Dendritic cell treated with granulocyte-macrophage colony-stimulating factor and Interleukin-4, amounts not matched to agents 40 ng/mL and 50 ng/mL, for 4 days (primary cell): ENCODE data around the gene CCDC148.
"Not testable (repeated sequence)": the region's sequence is repeated elsewhere in the genome, so short reads cannot be mapped to it uniquely, and the experiment has no call there.

Source experiments
- H3K27ac Mint-ChIP-seq: one replicate; pipeline ENCODE4 v1.8.0; 2022; ENCODE audit warnings: mild to moderate bottlenecking, mixed read lengths
- H3K27me3 Mint-ChIP-seq: one replicate; pipeline ENCODE4 v1.8.0; 2022; ENCODE audit warnings: mild to moderate bottlenecking, mixed read lengths
- H3K36me3 Mint-ChIP-seq: one replicate; pipeline ENCODE4 v1.8.0; 2022; ENCODE audit warnings: low read depth, mixed read lengths
- H3K4me1 Mint-ChIP-seq: one replicate; pipeline ENCODE4 v1.8.0; 2022; ENCODE audit warnings: low read depth, mixed read lengths
- H3K4me3 Mint-ChIP-seq: one replicate; pipeline ENCODE4 v1.8.0; 2022; ENCODE audit warnings: mild to moderate bottlenecking, moderate library complexity, mixed read lengths
- H3K9me3 Mint-ChIP-seq: one replicate; pipeline ENCODE4 v1.8.0; 2022; ENCODE audit warnings: mixed read lengths
- intact Hi-C: fragments of 100-400 bp; cut with micrococcal nuclease; formaldehyde crosslinking; loops from one replicate; pipeline ENCODE4 v1.15.0; 2022

The CCDC148 gene

DNA sequence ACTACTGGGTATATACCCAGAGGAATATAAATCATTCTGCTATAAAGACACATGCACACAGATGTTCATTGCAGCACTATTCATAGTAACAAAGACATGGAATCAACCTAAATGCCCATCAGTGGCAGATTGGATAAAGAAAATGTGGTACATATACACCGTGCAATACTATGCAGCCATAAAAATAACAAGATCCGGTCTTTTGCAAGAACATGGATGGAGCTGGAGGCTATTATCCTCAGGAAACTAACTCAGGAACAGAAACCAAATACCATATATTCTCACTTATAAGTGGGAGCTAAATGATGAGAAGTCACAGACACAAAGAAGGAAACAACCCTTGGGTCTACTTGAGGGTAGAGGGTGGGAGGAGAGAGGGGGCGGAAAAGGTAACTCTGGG is 16.7 kb upstream of the CCDC148 start:
- H3K4me3 Mint-ChIP-seq, H3K36me3 Mint-ChIP-seq, H3K27ac Mint-ChIP-seq, H3K4me1 Mint-ChIP-seq, intact Hi-C loops, H3K27me3 Mint-ChIP-seq, H3K9me3 Mint-ChIP-seq: not testable (repeated sequence)

DNA sequence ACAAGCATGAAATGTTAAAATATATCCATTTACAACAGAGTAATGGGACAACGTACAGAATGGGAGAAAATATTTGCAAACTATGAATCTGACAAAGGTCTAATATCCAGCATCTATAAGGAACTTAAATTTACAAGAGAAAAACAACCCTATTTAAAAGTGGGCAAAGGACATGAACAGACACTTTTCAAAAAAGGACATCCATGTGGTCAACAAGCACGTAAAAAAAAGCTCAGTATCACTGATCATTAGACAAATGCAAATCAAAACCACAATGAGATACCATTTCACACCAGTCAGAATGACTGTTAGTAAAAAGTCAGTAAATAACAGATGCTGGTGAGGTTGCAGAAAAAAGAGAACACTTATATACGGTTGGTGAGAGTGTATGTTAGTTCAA is 16.3 kb upstream of the CCDC148 start:
- H3K4me3 Mint-ChIP-seq, H3K4me1 Mint-ChIP-seq, H3K27ac Mint-ChIP-seq, intact Hi-C loops, H3K27me3 Mint-ChIP-seq, H3K9me3 Mint-ChIP-seq, H3K36me3 Mint-ChIP-seq: not testable (repeated sequence)

DNA sequence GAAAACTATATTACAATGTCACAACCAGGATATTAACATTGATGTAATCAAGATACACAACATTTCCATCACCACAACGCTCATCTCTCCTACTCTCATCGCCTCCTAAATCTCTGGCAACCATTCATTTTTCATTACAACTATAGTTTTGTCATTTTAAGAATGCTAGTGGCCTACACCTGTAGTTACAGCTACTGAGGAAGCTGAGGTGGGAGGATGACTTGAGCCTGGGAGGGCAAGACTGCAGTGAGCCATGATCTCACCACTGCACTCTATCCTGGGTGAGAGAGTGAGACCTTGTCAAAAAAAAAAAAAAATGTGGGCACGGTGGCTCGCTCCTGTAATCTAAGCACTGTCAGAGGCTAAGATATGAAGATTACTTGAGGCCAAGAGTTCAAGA is 10.7 kb upstream of the CCDC148 start:
- intact Hi-C loops: no loop called here
- H3K27me3 Mint-ChIP-seq: no peaks in the 10 kb centered on the region
- H3K4me1 Mint-ChIP-seq: no peaks in the 10 kb centered on the region
- H3K9me3 Mint-ChIP-seq: no peaks in the 10 kb centered on the region
- H3K27ac Mint-ChIP-seq: no peak overlapping the region
- no peak overlapping the region for H3K4me3 Mint-ChIP-seq
- no peaks in the 10 kb centered on the region for H3K36me3 Mint-ChIP-seq

DNA sequence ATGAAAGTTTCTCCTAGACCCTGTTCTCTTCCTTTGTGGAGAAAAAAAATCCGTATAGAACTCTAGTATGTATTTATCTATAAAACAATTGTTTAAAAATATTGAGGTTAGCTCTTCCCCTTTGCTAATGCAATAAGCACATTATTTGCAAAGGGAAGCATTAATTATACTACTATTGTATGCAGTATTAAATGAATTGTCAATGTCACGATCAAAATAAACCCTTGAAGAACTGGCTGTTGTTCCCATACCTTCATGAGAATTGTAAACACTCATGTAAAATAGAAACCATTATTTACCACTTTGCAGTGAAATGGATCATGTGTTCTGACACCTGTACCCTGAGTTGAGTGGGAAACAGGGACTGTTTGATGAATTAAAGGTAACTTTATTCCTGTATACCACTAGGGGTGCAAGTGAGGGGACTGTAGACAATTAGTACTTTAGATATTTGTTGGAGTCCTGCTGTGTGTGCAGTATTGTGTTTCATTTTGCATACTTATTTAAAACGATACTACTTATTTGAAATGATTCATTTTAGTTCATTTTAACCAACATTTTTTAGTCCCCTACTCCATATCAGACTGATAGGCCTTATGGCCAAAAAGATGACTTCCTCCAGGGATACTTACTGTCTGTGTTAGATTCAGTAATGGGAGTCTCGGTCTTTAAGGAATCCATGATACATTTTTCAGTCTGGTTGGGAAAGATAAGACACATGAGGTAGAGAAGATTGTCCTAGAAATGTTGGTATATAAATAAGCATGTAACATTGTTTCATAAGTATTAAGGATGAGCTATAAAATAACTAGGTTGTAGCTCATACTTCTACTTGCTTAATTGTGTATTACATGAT is 8.1 kb upstream of the CCDC148 start:
- no peaks in the 10 kb centered on the region for H3K27me3 Mint-ChIP-seq
- no peaks in the 10 kb centered on the region for H3K9me3 Mint-ChIP-seq
- intact Hi-C loops: no loop called here
- no peak overlapping the region for H3K4me3 Mint-ChIP-seq
- no peaks in the 10 kb centered on the region for H3K36me3 Mint-ChIP-seq
- no peaks in the 10 kb centered on the region for H3K4me1 Mint-ChIP-seq
- no peak overlapping the region for H3K27ac Mint-ChIP-seq

DNA sequence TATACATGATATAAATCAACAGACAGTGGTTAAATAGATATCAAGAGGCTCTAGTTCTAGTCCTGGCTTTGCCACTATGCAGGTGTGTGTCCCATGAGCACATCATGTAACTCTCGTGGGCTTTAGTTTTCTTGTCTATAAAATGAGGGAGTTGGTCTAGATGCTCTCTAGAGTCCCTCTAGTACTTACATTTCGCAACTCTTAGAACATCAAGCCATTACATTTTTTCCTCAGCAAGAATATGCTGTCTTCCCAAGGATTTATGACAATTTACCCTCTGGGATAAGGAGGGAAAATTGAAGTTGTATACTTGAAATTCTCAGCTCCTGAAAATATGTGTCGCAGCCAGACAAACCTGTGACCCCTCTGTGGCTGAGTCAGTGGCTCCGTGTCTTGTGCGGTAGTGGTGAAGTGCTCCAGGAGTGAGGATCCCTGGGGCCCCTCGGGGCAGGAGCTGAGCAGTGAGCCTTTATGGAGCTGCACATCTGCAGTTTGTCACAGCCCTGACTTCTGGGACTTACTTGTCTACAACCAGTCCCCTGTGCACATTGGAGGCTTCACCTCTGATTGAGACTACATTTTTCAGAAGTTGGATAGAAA is 7.0 kb upstream of the CCDC148 start:
- Mint-ChIP-seq H3K36me3 (no peaks in the 10 kb centered on the region), H3K4me3 (no peak overlapping the region), H3K4me1 (peaks cover under 1% of the 10 kb centered on the region), H3K27me3 (peaks cover 2% of the 10 kb centered on the region), H3K9me3 (no peaks in the 10 kb centered on the region), H3K27ac (no peak overlapping the region)
- intact Hi-C loops: no loop called here

DNA sequence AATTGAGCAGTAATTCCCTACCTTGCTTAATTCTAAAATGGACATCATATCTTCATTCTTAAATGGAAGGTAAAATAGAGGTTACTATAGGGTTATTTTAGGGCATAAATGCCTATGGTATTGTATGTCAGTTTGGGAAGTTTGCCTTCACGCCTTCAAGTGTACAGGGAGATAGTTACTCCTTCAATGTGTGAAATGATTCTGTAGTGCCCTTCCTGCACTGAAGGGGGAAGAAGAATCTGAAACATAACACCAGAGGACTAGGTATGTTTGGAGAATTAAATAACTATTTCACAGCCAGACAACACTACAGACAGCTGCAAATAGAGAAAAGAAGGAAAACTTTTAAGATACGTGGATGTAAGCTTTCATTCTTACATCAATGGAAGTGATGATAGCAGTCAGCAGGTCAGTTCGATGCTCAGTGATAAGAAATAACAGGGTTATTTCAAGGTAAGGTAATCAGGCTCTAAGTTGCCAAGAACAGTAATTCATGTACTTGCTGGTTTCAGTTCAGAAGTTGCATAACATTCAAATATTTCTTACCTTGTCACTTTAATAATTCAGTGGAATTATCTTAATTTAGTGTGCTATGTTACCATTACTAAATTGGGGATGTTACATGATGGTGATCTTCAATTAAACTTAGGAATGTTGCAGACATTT is 4.2 kb upstream of the CCDC148 start:
- no peak overlapping the region for H3K4me3 Mint-ChIP-seq
- no peak overlapping the region for H3K27ac Mint-ChIP-seq
- peaks cover 15% of the 10 kb centered on the region for H3K36me3 Mint-ChIP-seq
- peaks cover 22% of the 10 kb centered on the region for H3K4me1 Mint-ChIP-seq
- peaks cover 17% of the 10 kb centered on the region for H3K27me3 Mint-ChIP-seq
- intact Hi-C loops: no loop called here
- H3K9me3 Mint-ChIP-seq: no peaks in the 10 kb centered on the region

DNA sequence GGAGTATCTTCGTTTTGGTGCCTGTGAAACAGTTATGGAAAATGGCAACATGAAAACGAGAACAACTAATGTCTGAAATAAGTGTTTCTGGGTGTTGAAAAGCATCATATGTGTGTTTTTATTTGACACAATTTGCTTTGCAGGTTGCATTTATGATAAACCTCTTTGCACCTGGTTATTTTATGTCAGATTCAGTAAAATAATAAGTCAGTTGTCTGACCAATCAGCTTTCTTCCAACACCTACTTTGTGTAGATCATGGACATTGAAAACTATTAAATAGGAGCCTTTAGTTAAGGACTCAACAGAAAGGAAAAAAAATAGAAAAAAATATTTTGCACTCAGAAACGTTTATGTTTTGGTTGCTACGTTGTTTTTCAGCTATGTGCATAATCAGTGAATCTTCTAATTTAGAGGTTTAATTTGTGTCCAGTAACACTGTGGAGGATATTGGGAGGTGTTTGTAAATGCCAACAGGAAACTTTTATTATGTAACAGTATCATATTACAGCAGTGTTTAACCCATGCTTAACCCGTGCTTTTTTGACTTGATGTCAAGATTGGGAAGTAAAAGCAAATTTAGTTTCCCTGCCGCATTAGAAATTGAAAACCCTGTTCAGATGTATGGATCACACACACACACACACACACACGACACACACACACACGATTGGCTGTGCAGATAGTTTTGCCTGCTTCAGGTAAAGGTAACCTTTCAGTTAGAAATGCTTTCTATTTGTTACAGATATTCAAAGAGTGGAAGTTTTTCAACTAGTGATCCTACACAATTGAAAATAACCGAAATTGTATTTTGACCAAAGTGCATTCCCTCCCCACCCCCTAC is 2.8 kb upstream of the CCDC148 start:
- H3K4me3 Mint-ChIP-seq: no peak overlapping the region
- peaks cover 22% of the 10 kb centered on the region for H3K4me1 Mint-ChIP-seq
- intact Hi-C loops: loop anchor here (5.0 kb wide), 1 partner anchor 437 kb away; no protein-coding TSS in a partner anchor
- peaks cover 25% of the 10 kb centered on the region for H3K27me3 Mint-ChIP-seq
- H3K9me3 Mint-ChIP-seq: no peaks in the 10 kb centered on the region
- peaks cover 15% of the 10 kb centered on the region for H3K36me3 Mint-ChIP-seq
- no peak overlapping the region for H3K27ac Mint-ChIP-seq

DNA sequence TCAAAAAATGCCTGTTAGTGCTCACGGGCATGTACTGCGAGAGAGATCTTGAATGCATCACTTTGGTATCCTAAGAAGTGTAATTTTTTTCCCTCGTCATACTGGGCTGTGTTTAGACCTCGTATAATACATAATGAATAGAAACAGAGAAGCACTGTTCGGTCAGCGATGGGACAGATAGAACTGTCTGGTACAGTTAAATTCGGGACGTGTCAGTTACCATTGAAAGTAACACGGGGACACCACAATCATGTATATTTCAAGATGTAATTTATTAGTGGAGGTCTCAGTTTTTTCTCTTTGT is 2.0 kb upstream of the CCDC148 start:
- peaks cover 32% of the 10 kb centered on the region for H3K27me3 Mint-ChIP-seq
- H3K9me3 Mint-ChIP-seq: no peaks in the 10 kb centered on the region
- peaks cover 22% of the 10 kb centered on the region for H3K4me1 Mint-ChIP-seq
- no peak overlapping the region for H3K27ac Mint-ChIP-seq
- intact Hi-C loops: loop anchor here (5.0 kb wide), 1 partner anchor 436 kb away; no protein-coding TSS in a partner anchor
- H3K4me3 Mint-ChIP-seq: peak overlapping the region; percentile 98
- H3K36me3 Mint-ChIP-seq: peaks cover 15% of the 10 kb centered on the region

DNA sequence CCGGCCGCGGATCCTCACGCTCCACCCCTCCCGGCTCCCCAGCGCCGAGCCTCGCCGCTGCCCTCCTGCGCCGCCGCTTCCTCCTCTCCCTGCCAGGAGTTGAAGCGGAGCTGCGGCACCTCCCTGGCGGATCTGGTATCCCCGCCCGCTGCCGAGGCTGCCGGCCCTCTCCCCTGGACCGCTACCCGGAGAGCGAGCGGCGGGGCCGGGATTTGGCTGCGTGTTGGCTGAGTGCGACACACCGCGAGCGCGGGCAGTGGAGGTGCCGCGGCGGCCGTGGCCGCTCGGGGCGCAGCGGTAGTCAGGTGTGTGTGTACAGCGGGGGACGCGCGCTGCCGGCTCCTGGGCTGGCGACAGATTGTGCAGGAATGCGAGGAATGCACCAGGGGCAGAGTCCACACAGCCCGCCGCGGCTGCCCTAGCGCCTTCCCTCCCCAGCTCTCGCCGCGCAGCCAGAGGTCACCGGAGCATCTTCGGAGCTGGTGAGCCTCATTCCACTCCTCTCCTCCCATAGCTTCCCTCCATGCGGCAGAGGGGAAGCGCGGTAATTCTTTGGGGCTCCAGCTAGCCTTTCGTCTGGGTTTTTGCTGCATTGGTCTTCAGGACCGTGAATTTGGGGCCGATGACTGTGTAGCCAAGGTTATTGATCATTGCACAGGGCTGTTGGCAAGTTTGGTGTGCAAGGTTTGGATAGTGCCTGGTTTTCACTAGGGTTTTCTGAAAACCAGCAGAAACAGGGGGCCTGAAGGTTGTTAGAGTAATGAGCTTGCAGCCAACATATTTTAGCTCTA is 1.5 kb upstream of the CCDC148 start:
- intact Hi-C loops: loop anchor here (5.0 kb wide), 1 partner anchor 436 kb away; no protein-coding TSS in a partner anchor
- Mint-ChIP-seq H3K36me3 (peaks cover 15% of the 10 kb centered on the region), H3K9me3 (no peaks in the 10 kb centered on the region), H3K27me3 (peaks cover 32% of the 10 kb centered on the region), H3K4me1 (peaks cover 22% of the 10 kb centered on the region), H3K4me3 (peak overlapping the region; percentile 98), H3K27ac (peak overlapping the region; percentile 96)

DNA sequence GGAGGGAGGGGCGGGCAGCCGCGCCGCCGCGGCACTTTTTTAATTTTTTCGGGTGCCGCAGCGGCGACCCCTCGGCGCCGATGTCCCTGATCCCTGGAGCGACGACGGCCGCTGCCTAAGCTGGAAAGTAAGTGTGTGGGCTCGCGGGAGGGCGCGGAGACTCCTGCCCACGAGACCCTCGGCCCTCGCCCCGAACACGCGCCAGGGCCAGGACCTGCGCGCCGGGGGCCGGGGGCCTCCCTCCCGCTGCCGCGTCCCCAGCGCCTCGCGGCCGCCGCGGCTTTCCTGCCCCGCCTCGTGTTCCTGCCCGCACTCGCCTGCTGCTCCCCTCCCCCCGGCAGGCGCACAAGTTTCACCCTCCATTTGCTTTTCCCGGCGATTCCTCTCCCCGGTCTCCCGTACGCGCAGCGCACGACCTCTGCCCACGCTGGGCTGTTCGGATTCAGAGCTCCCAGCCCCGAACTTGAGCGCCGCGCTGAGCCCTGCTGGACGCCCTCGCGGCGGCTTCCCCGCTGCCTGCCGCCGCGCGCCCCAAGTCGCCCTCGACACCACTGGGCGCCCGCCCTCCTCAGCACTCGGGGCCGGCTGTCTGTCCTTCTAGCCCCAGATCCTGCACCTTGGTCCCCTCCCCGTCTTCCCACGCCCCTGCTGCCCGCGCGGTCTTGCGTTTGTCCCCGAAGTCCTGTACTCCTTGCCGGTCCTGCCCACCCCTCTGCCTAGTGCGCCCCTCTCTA is 706 bp upstream of the CCDC148 start:
- Mint-ChIP-seq H3K36me3 (peaks cover 15% of the 10 kb centered on the region), H3K9me3 (no peaks in the 10 kb centered on the region), H3K4me1 (peaks cover 22% of the 10 kb centered on the region), H3K27me3 (peaks cover 32% of the 10 kb centered on the region), H3K27ac (peak overlapping the region; percentile 96), H3K4me3 (peak overlapping the region; percentile 98)
- intact Hi-C loops: loop anchor here (5.0 kb wide), 1 partner anchor 435 kb away; no protein-coding TSS in a partner anchor

DNA sequence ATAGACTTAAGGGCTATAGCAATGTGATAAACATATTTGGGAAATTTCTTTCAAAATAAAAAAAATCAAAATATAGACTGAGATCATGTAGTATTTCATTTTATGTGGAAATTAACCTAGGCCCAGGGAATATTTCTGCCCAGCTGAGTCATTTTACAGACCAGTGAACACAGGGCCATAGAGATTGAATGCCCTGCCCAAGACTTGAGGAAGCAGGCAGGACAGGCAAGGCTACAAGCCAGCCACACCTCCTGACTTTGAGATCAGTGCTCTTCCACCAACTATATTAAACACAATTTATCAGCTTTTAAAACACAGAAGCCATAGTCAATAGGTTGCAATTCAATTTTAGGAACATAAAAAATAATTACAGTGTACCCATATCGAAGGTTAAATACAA is 12.9 kb downstream of the CCDC148 start:
- no peak overlapping the region for H3K4me3 Mint-ChIP-seq
- intact Hi-C loops: no loop called here

DNA sequence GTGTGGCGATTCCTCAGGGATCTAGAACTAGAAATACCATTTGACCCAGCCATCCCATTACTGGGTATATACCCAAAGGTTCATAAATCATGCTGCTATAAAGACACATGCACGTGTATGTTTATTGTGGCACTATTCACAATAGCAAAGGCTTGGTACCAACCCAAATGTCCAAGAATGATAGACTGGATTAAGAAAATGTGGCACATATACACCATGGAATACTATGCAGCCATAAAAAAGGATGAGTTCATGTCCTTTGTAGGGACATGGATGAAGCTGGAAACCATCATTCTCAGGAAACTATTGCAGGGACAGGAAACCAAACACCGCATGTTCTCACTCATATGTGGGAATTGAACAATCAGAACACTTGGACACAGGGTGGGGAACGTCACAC is 17.5 kb downstream of the CCDC148 start:
- H3K27ac Mint-ChIP-seq, H3K27me3 Mint-ChIP-seq, H3K36me3 Mint-ChIP-seq, H3K4me3 Mint-ChIP-seq, intact Hi-C loops, H3K4me1 Mint-ChIP-seq: not testable (repeated sequence)
- peaks cover 23% of the 10 kb centered on the region for H3K9me3 Mint-ChIP-seq

More for the DNA sequence above, 12.9 kb downstream of the CCDC148 start:
- H3K27me3 Mint-ChIP-seq: no peaks in the 10 kb centered on the region
- H3K27ac Mint-ChIP-seq: no peak overlapping the region
- no peaks in the 10 kb centered on the region for H3K36me3 Mint-ChIP-seq
- no peaks in the 10 kb centered on the region for H3K4me1 Mint-ChIP-seq
- no peaks in the 10 kb centered on the region for H3K9me3 Mint-ChIP-seq

DNA sequence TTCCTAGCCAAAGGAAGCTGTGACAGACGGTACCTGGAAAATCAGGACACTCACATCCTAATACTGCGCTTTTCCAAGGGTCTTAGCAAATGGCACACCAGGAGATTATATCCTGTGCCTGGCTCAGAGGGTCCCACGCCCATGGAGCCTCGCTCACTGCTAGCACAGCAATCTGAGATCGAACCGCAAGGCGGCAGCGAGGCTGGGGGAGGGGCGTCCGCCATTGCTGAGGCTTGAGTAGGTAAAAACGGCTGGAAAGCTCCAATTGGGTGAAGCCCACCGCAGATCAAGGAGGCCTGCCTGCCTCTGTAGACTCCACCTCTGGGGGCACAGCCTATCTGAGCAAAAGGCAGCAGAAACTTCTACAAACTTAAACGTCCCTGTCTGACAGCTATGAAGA is 22.8 kb downstream of the CCDC148 start:
- H3K36me3 Mint-ChIP-seq, H3K4me3 Mint-ChIP-seq, H3K27ac Mint-ChIP-seq, intact Hi-C loops, H3K4me1 Mint-ChIP-seq, H3K27me3 Mint-ChIP-seq: not testable (repeated sequence)
- peaks cover 42% of the 10 kb centered on the region for H3K9me3 Mint-ChIP-seq
